ENCODE data around the gene SDCBP2. TPM values are rescaled to one million over a fixed set of nuclear protein-coding genes. Genes with fewer than 3 reads are reported as not detected.

SDCBP2 gene
- total RNA-seq, 6 experiments from 2014 or later = 2.0 to 43.3 (median 16.6) TPM

DNA sequence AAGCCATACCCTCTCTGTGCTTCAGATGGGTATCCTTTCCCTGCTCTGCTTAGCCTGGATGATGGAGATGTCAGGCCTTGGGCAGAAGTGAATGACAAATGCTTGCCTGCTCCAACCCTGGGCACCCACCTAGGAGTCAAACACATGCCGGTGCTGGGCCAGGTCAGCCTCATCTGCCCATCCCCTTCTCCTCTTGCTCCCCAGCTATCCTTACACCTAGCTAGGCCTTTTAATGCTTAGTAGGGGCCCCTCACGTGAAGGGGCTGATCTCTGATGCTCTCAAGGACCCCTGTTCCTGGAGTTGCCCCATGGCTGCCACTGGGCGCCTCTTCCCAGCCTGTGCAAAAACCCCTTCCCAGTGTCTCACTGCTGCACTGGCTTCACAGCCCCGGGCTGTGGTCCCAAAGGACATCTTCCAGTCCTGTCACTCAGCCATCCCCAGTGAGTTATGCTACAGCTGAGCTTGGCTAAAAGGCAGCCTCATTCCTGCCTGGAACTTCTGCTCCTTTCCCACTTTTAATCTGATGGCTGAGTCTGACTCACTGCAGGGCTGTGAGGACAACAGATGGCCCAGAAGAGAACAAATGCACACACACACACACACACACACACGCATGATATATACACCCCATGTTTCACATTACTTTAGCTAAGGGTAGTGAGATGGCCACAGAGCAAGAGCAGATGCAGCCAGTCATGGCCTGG, 12.8 kb upstream of the SDCBP2 start:
- DNase-seq = no peak
- intact Hi-C loops (cut with DNase I) = no loop called here
- Histone ChIP-seq H3K4me1 (peaks cover 0 to 8% (median 2%) of the 10 kb centered on the region in 4 donors), H3K27me3 (no peaks in the 10 kb centered on the region), H3K27ac (no peak overlapping the region), H3K9me3 (no peaks in the 10 kb centered on the region), H3K36me3 (no peaks in the 10 kb centered on the region), H3K4me3 (no peak overlapping the region)
- TF ChIP-seq, protein P1, sequence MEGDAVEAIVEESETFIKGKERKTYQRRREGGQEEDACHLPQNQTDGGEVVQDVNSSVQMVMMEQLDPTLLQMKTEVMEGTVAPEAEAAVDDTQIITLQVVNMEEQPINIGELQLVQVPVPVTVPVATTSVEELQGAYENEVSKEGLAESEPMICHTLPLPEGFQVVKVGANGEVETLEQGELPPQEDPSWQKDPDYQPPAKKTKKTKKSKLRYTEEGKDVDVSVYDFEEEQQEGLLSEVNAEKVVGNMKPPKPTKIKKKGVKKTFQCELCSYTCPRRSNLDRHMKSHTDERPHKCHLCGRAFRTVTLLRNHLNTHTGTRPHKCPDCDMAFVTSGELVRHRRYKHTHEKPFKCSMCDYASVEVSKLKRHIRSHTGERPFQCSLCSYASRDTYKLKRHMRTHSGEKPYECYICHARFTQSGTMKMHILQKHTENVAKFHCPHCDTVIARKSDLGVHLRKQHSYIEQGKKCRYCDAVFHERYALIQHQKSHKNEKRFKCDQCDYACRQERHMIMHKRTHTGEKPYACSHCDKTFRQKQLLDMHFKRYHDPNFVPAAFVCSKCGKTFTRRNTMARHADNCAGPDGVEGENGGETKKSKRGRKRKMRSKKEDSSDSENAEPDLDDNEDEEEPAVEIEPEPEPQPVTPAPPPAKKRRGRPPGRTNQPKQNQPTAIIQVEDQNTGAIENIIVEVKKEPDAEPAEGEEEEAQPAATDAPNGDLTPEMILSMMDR (IDR thresholded peaks at IDR 0.05) = no peak
- no peak for TF ChIP-seq POLR2A (IDR thresholded peaks at IDR 0.05)
- ATAC-seq = no peak
- 100% methylated on average over 4 of the region's 5 CpGs for WGBS (ENCODE audit: insufficient coverage, low coverage, low lambda C conversion rate, missing lambda C conversion rate)

DNA sequence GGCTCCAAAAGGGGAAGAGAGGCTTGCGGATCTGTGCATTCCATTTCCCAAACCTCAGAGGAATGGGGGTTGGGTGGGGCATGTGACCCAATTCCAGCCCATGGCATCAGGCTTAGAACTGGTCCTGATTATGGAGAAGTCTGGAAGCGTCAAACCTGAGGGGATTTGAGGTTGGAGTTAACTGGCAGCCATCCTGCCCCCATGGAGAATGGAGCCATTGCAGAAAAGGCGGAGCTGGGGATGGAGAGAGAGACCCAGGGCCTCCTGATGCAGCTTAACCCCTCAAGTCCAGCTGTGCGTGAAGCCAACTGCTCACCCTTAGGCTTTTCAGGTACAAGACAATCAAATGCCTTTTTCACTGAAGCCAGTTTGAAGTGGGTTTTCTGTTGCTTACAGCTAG, 9.9 kb upstream of the SDCBP2 start:
- Histone ChIP-seq H3K36me3 (no peaks in the 10 kb centered on the region), H3K4me3 (no peak overlapping the region), H3K27ac (no peak overlapping the region), H3K4me1 (peaks cover 0 to 15% (median 5%) of the 10 kb centered on the region in 4 donors), H3K27me3 (no peaks in the 10 kb centered on the region), H3K9me3 (no peaks in the 10 kb centered on the region)
- no peak for TF ChIP-seq POLR2A (IDR thresholded peaks at IDR 0.05)
- TF ChIP-seq, protein P1 (IDR thresholded peaks at IDR 0.05) = no peak
- no peak for DNase-seq
- intact Hi-C loops (cut with DNase I) = no loop called here
- no peak for ATAC-seq
- WGBS (ENCODE audit: insufficient coverage, low coverage, low lambda C conversion rate, missing lambda C conversion rate) = 90% methylated on average over 3 of the region's 4 CpGs

DNA sequence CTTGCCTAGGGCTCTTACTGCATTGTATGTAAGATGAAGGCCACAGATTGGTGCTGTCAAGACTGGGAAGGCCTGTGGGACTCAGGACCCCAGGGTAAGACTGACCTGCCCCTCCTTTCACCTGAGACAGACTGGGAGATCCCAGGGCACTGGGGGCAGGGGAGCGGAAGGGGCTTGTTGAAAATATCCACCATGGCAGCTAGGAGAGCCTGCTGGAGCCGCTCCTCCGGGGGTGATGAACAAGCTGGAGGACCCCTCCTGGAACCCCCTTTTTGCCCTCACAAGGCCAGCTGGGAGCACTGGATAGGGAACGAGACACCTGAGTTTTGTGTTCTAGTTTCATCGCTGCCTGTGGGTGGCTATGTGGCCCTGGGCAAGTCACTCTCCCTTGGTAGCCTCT, 9.2 kb upstream of the SDCBP2 start:
- DNase-seq (no peak), ATAC-seq (no peak)
- no peaks in the 10 kb centered on the region for H3K27me3 ChIP-seq
- no peak overlapping the region for H3K4me3 ChIP-seq
- no CpG with 5 or more reads among the region's 5 CpGs for WGBS (ENCODE audit: insufficient coverage, low coverage, low lambda C conversion rate, missing lambda C conversion rate)
- no peaks in the 10 kb centered on the region for H3K36me3 ChIP-seq
- H3K27ac ChIP-seq = peak overlapping the region in 1 of 3 donors; percentile 22
- TF ChIP-seq, protein P1 (IDR thresholded peaks at IDR 0.05) = no peak
- no peak for TF ChIP-seq POLR2A (IDR thresholded peaks at IDR 0.05)
- no peaks in the 10 kb centered on the region for H3K9me3 ChIP-seq
- peaks cover 0 to 15% (median 5%) of the 10 kb centered on the region in 4 donors for H3K4me1 ChIP-seq
- intact Hi-C loops (cut with DNase I) = no loop called here

DNA sequence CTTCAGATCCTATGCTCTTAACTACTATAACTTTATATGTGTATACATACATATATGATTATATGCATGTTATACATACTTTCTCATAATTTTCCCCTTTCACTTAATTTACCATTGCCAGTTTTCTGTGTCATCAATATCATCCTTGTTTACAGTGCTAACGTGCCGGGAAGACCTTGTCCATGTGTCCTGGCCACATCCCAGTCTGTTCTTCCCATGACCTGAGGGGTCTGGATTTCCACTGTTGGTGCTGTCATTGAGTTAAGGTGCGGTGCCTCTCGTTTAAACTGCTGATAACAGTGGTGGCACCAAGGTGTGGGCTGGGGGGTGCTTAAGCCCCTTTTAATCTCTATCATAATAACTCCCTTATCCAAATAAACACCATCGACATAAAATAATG, 8.5 kb upstream of the SDCBP2 start:
- TF ChIP-seq POLR2A (IDR thresholded peaks at IDR 0.05) = no peak
- TF ChIP-seq, protein P1 (IDR thresholded peaks at IDR 0.05) = no peak
- Histone ChIP-seq H3K36me3 (no peaks in the 10 kb centered on the region), H3K9me3 (no peaks in the 10 kb centered on the region), H3K4me3 (no peak overlapping the region), H3K27ac (peak overlapping the region in 1 of 3 donors; percentile 22), H3K27me3 (no peaks in the 10 kb centered on the region), H3K4me1 (peaks cover 0 to 15% (median 5%) of the 10 kb centered on the region in 4 donors)
- no peak for ATAC-seq
- no peak for DNase-seq
- intact Hi-C loops (cut with DNase I) = no loop called here
- 47% methylated on average over 5 of the region's 5 CpGs for WGBS (ENCODE audit: insufficient coverage, low coverage, low lambda C conversion rate, missing lambda C conversion rate)
